ENCODE data around the gene DOC2A.

Gene DOC2A

DNA sequence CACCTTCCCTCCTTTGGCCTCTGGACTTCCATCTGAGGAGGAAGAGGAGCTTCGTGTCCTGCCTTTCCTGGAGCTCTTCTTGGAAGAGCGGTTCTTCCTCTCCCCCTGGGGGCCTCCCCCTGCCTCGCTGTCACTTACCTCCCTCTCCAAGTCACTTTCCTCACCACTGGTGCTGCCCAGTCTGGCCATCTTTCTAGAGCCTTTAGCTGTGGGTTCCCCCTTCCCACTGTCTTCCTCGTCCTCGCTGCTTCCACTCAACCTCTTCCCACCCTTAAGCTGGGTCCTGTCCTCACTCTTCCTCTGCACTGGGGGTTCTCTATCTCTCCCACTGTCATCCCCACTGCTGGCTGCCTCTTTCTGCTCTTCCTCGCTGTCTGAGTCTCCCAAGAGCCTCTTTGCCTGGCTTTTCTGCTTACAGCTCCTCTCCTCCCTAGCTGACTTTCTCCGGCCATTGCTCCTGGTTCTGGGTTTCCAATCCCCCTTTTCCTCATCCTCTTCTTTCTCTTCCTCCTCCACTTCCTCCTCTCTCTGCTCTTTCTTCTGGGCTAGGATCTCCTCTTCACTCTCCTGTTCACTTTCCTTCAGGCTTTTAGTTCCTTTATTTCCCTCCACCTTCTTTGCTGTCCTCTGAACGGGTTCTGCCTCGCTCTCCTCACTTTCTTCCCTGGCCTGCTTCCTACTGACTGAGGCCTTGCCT is 16.8 kb downstream of the DOC2A start:
- no peak for DNase-seq (ENCODE audit: low spot score)
- Histone ChIP-seq H3K9me3 (replicated peaks in 1 of 2; ENCODE audit: control insufficient read depth in 2 of 2, insufficient read depth in 1 of 2, low read depth in 1 of 2, low read length in 2 of 2) (no peaks in the 10 kb centered on the region), H3K4me3 (ENCODE audit: low read length in 2 of 2) (peak overlapping the region; percentile 43 to 78), H3K27me3 (ENCODE audit: control insufficient read depth in 3 of 3, insufficient read depth in 3 of 3, low read depth in 1 of 3, low read length in 3 of 3) (no peaks in the 10 kb centered on the region), H3K18ac (ENCODE audit: low read length) (no peak overlapping the region), H2BK12ac (ENCODE audit: low read length) (no peak overlapping the region), H3K79me1 (ENCODE audit: low read depth, low read length) (peaks cover 5% of the 10 kb centered on the region), H2AK5ac (ENCODE audit: low read depth, low read length) (no peak overlapping the region), H3K36me3 (replicated peaks in 1 of 2; ENCODE audit: control insufficient read depth in 2 of 2, insufficient read depth in 2 of 2, low read length in 2 of 2) (peaks cover 21 to 70% of the 10 kb centered on the region in 2 donors), H3K4me1 (ENCODE audit: control insufficient read depth in 2 of 2, insufficient read depth in 1 of 2, low read depth in 1 of 2, low read length in 2 of 2) (peaks cover 8 to 10% of the 10 kb centered on the region in 2 donors), H2BK120ac (ENCODE audit: low read depth, low read length) (no peak overlapping the region), H4K91ac (ENCODE audit: low read depth, low read length, poor library complexity) (no peak overlapping the region), H3K27ac (replicated peaks; ENCODE audit: low read length) (no peak overlapping the region), H4K8ac (ENCODE audit: low read depth, low read length) (no peak overlapping the region), H3K14ac (ENCODE audit: low read length) (no peak overlapping the region), H2BK5ac (ENCODE audit: low read length) (no peak overlapping the region), H3K23ac (ENCODE audit: low read depth, low read length, poor library complexity) (no peak overlapping the region), H3K9ac (ENCODE audit: low read depth, low read length, poor library complexity) (peak overlapping the region; percentile 5), H3K4me2 (ENCODE audit: insufficient read depth, low read length, poor library complexity, severe bottlenecking) (no peak overlapping the region), H3K4ac (ENCODE audit: low read length) (no peak overlapping the region), H2AFZ (ENCODE audit: low read length) (no peak overlapping the region), H2BK15ac (ENCODE audit: low read length) (no peak overlapping the region)
- no CpG with 5 or more reads among the region's 9 CpGs for WGBS, 2 donors (ENCODE audit: extremely low coverage in 2 of 2, insufficient read length in 2 of 2, insufficient replicate concordance in 1 of 2)

DNA sequence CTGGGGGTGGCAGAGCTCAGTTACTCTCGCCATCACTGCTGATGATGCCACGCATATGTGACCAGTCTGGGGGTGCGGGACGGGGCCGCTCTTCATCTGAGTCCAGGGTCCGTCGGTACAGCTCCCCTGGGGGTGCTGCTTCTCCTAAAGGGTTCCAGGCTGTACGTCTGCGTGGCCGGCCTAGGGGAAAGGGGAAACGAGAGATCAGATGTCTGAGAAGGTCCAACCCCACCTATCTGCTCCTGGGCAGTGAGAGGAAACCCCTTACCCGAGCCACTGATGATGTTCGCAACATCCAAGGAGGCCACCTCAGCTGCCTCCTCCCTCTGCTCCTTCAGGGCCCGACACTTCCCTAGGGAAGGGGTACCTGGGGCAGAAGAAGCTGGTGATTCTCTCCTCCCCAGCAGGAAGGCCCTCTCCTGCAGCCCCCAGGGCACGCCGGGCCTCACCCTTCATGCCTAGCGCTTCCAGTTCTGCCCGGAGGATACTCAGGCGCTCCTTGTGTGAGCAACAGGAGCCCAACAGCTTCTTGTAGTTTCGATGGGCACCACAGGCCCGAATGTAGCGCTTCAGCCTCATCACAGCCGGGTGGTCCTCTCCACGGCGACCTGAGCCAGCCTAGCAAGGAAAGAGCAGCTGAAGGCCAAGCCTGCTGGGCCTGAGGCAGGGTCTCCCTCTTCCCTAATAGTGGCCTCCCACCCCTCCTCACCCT is 17.5 kb downstream of the DOC2A start:
- no peak overlapping the region for H4K8ac ChIP-seq (ENCODE audit: low read depth, low read length)
- DNase-seq (ENCODE audit: low spot score), result no peak
- H3K4ac ChIP-seq (ENCODE audit: low read length), result no peak overlapping the region
- H2BK120ac ChIP-seq (ENCODE audit: low read depth, low read length), result no peak overlapping the region
- no peak overlapping the region for H2BK12ac ChIP-seq (ENCODE audit: low read length)
- H3K27me3 ChIP-seq (ENCODE audit: control insufficient read depth in 3 of 3, insufficient read depth in 3 of 3, low read depth in 1 of 3, low read length in 3 of 3), result no peaks in the 10 kb centered on the region
- H3K79me1 ChIP-seq (ENCODE audit: low read depth, low read length), result peaks cover 5% of the 10 kb centered on the region
- WGBS, 2 donors (ENCODE audit: extremely low coverage in 2 of 2, insufficient read length in 2 of 2, insufficient replicate concordance in 1 of 2), result no CpG with 5 or more reads among the region's 25 CpGs
- H3K23ac ChIP-seq (ENCODE audit: low read depth, low read length, poor library complexity), result no peak overlapping the region
- H3K9ac ChIP-seq (ENCODE audit: low read depth, low read length, poor library complexity), result peak overlapping the region; percentile 5
- H3K14ac ChIP-seq (ENCODE audit: low read length), result no peak overlapping the region
- H3K36me3 ChIP-seq (replicated peaks in 1 of 2; ENCODE audit: control insufficient read depth in 2 of 2, insufficient read depth in 2 of 2, low read length in 2 of 2), result peaks cover 24 to 73% of the 10 kb centered on the region in 2 donors
- H3K4me2 ChIP-seq (ENCODE audit: insufficient read depth, low read length, poor library complexity, severe bottlenecking), result no peak overlapping the region
- H3K9me3 ChIP-seq (replicated peaks in 1 of 2; ENCODE audit: control insufficient read depth in 2 of 2, insufficient read depth in 1 of 2, low read depth in 1 of 2, low read length in 2 of 2), result no peaks in the 10 kb centered on the region
- no peak overlapping the region for H2BK15ac ChIP-seq (ENCODE audit: low read length)
- no peak overlapping the region for H3K27ac ChIP-seq (replicated peaks; ENCODE audit: low read length)
- no peak overlapping the region for H3K4me3 ChIP-seq (ENCODE audit: low read length in 2 of 2)
- H2AFZ ChIP-seq (ENCODE audit: low read length), result no peak overlapping the region
- peaks cover 8 to 10% of the 10 kb centered on the region in 2 donors for H3K4me1 ChIP-seq (ENCODE audit: control insufficient read depth in 2 of 2, insufficient read depth in 1 of 2, low read depth in 1 of 2, low read length in 2 of 2)
- no peak overlapping the region for H2BK5ac ChIP-seq (ENCODE audit: low read length)
- H4K91ac ChIP-seq (ENCODE audit: low read depth, low read length, poor library complexity), result no peak overlapping the region
- H2AK5ac ChIP-seq (ENCODE audit: low read depth, low read length), result no peak overlapping the region
- H3K18ac ChIP-seq (ENCODE audit: low read length), result no peak overlapping the region

DNA sequence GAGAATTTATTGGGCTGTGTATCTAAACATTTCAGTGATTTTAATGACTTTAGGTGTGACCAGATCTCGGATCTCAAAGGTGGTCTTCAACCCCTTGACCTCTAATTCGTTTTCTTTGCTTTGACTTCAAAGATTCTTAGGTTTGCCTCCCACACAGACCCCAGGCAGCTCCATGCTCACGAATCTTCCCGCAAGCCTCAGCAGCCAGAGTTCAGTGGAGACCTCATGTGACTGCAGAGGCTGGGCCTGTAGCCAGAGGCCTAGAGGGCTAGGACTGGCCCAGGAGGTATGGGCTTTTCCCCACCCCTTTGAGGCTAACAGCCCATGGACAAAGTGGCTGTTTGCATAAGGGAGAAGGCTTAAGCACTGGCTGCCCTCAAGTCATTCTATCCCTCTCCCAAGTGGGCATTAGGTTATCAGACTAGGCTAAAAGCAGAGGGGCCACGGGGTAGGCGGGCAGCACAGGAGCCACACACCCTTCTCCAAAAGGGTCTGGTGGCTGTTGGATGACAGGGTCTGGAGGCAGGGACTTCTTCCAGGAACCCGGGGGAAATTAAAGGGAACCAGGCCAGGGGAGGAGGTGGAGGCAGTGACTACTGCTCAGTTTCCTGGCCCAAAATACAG is 18.4 kb downstream of the DOC2A start:
- Histone ChIP-seq H3K23ac (ENCODE audit: low read depth, low read length, poor library complexity) (no peak overlapping the region), H2BK12ac (ENCODE audit: low read length) (no peak overlapping the region), H3K27me3 (ENCODE audit: control insufficient read depth in 3 of 3, insufficient read depth in 3 of 3, low read depth in 1 of 3, low read length in 3 of 3) (no peaks in the 10 kb centered on the region), H3K9ac (ENCODE audit: low read depth, low read length, poor library complexity) (no peak overlapping the region), H2AK5ac (ENCODE audit: low read depth, low read length) (no peak overlapping the region), H3K79me1 (ENCODE audit: low read depth, low read length) (peaks cover 5% of the 10 kb centered on the region), H2BK15ac (ENCODE audit: low read length) (no peak overlapping the region), H3K9me3 (replicated peaks in 1 of 2; ENCODE audit: control insufficient read depth in 2 of 2, insufficient read depth in 1 of 2, low read depth in 1 of 2, low read length in 2 of 2) (no peaks in the 10 kb centered on the region), H2BK5ac (ENCODE audit: low read length) (no peak overlapping the region), H3K14ac (ENCODE audit: low read length) (no peak overlapping the region), H2BK120ac (ENCODE audit: low read depth, low read length) (no peak overlapping the region), H3K4ac (ENCODE audit: low read length) (no peak overlapping the region), H3K18ac (ENCODE audit: low read length) (no peak overlapping the region), H3K36me3 (replicated peaks in 1 of 2; ENCODE audit: control insufficient read depth in 2 of 2, insufficient read depth in 2 of 2, low read length in 2 of 2) (peaks cover 27 to 73% of the 10 kb centered on the region in 2 donors), H3K27ac (replicated peaks; ENCODE audit: low read length) (no peak overlapping the region), H4K8ac (ENCODE audit: low read depth, low read length) (no peak overlapping the region), H3K4me1 (ENCODE audit: control insufficient read depth in 2 of 2, insufficient read depth in 1 of 2, low read depth in 1 of 2, low read length in 2 of 2) (peaks cover 8 to 10% of the 10 kb centered on the region in 2 donors), H3K4me2 (ENCODE audit: insufficient read depth, low read length, poor library complexity, severe bottlenecking) (no peak overlapping the region), H4K91ac (ENCODE audit: low read depth, low read length, poor library complexity) (no peak overlapping the region), H3K4me3 (ENCODE audit: low read length in 2 of 2) (no peak overlapping the region), H2AFZ (ENCODE audit: low read length) (no peak overlapping the region)
- no CpG with 5 or more reads among the region's 7 CpGs for WGBS, 2 donors (ENCODE audit: extremely low coverage in 2 of 2, insufficient read length in 2 of 2, insufficient replicate concordance in 1 of 2)
- no peak for DNase-seq (ENCODE audit: low spot score)

DNA sequence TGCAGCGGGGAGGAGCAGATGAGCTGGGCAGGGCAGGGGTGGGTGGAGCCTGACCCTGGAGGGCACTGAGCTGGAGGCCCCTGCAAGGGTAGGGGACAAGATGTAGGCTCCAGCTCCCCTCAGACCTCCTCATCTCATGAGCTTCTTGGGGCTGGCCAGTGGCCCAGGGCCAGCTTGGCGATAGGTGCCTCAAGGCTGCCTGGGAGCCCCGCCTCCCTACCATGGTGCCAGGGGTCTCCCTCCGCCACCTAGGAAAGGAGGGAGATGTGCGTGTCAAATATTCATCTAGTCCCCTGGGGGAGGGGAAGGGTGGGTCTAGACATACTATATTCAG is 19.3 kb downstream of the DOC2A start:
- no peak overlapping the region for H2AK5ac ChIP-seq (ENCODE audit: low read depth, low read length)
- no peaks in the 10 kb centered on the region for H3K9me3 ChIP-seq (replicated peaks in 1 of 2; ENCODE audit: control insufficient read depth in 2 of 2, insufficient read depth in 1 of 2, low read depth in 1 of 2, low read length in 2 of 2)
- H3K79me1 ChIP-seq (ENCODE audit: low read depth, low read length), result peaks cover 4% of the 10 kb centered on the region
- no peak overlapping the region for H3K27ac ChIP-seq (replicated peaks; ENCODE audit: low read length)
- no peaks in the 10 kb centered on the region for H3K27me3 ChIP-seq (ENCODE audit: control insufficient read depth in 3 of 3, insufficient read depth in 3 of 3, low read depth in 1 of 3, low read length in 3 of 3)
- WGBS, 2 donors (ENCODE audit: extremely low coverage in 2 of 2, insufficient read length in 2 of 2, insufficient replicate concordance in 1 of 2), result no CpG with 5 or more reads among the region's 5 CpGs
- no peak overlapping the region for H3K18ac ChIP-seq (ENCODE audit: low read length)
- no peak overlapping the region for H4K91ac ChIP-seq (ENCODE audit: low read depth, low read length, poor library complexity)
- DNase-seq (ENCODE audit: low spot score), result no peak
- H3K4me1 ChIP-seq (ENCODE audit: control insufficient read depth in 2 of 2, insufficient read depth in 1 of 2, low read depth in 1 of 2, low read length in 2 of 2), result peaks cover 5 to 10% of the 10 kb centered on the region in 2 donors
- peaks cover 34 to 77% of the 10 kb centered on the region in 2 donors for H3K36me3 ChIP-seq (replicated peaks in 1 of 2; ENCODE audit: control insufficient read depth in 2 of 2, insufficient read depth in 2 of 2, low read length in 2 of 2)
- no peak overlapping the region for H2AFZ ChIP-seq (ENCODE audit: low read length)
- H3K9ac ChIP-seq (ENCODE audit: low read depth, low read length, poor library complexity), result peak overlapping the region; percentile 33
- H3K23ac ChIP-seq (ENCODE audit: low read depth, low read length, poor library complexity), result no peak overlapping the region
- H2BK15ac ChIP-seq (ENCODE audit: low read length), result no peak overlapping the region
- H3K14ac ChIP-seq (ENCODE audit: low read length), result no peak overlapping the region
- no peak overlapping the region for H3K4ac ChIP-seq (ENCODE audit: low read length)
- no peak overlapping the region for H2BK12ac ChIP-seq (ENCODE audit: low read length)
- H4K8ac ChIP-seq (ENCODE audit: low read depth, low read length), result no peak overlapping the region
- no peak overlapping the region for H2BK5ac ChIP-seq (ENCODE audit: low read length)
- H2BK120ac ChIP-seq (ENCODE audit: low read depth, low read length), result no peak overlapping the region
- no peak overlapping the region for H3K4me3 ChIP-seq (ENCODE audit: low read length in 2 of 2)
- no peak overlapping the region for H3K4me2 ChIP-seq (ENCODE audit: insufficient read depth, low read length, poor library complexity, severe bottlenecking)
